ENCODE data around the gene CEP192.
"Not testable (repeated sequence)": the region's sequence is repeated elsewhere in the genome, so short reads cannot be mapped to it uniquely, and the experiment has no call there.

The CEP192 gene

GRCh38 chr18:12960853-12961397 is 30.2 kb upstream of the CEP192 start:
- 92% methylated on average over 6 of the region's 6 CpGs for WGBS
- no peak overlapping the region for H3K27ac ChIP-seq (ENCODE audit: low read depth, low read length)
- H3K36me3 ChIP-seq (ENCODE audit: insufficient read depth, low read length), result peaks cover 83% of the 10 kb centered on the region

GRCh38 chr18:12963069-12963468 is 28.1 kb upstream of the CEP192 start:
- H3K4me3 ChIP-seq (ENCODE audit: low read length), result no peak overlapping the region
- no peaks in the 10 kb centered on the region for H3K4me1 ChIP-seq (ENCODE audit: insufficient read depth, low read length)
- H3K36me3 ChIP-seq (ENCODE audit: insufficient read depth, low read length), result peaks cover 88% of the 10 kb centered on the region
- H3K27ac ChIP-seq (ENCODE audit: low read depth, low read length), result no peak overlapping the region
- H3K27me3 ChIP-seq (ENCODE audit: insufficient read depth, low read length), result no peaks in the 10 kb centered on the region
- WGBS, result 98% methylated on average over 1 of the region's 1 CpG
- H3K9me3 ChIP-seq (ENCODE audit: insufficient read depth, low read depth, low read length), result no peaks in the 10 kb centered on the region
- H3K9ac ChIP-seq (ENCODE audit: low read depth, low read length), result no peak overlapping the region

More at GRCh38 chr18:12960853-12961397, 30.2 kb upstream of the CEP192 start:
- Histone ChIP-seq H3K4me1 (ENCODE audit: insufficient read depth, low read length) (no peaks in the 10 kb centered on the region), H3K27me3 (ENCODE audit: insufficient read depth, low read length) (no peaks in the 10 kb centered on the region), H3K9ac (ENCODE audit: low read depth, low read length) (no peak overlapping the region), H3K4me3 (ENCODE audit: low read length) (no peak overlapping the region), H3K9me3 (ENCODE audit: insufficient read depth, low read depth, low read length) (no peaks in the 10 kb centered on the region)

- Histone ChIP-seq H3K36me3 (ENCODE audit: insufficient read depth, low read length) (peaks cover 84% of the 10 kb centered on the region), H3K4me3 (ENCODE audit: low read length) (no peak overlapping the region), H3K27me3 (ENCODE audit: insufficient read depth, low read length) (no peaks in the 10 kb centered on the region), H3K27ac (ENCODE audit: low read depth, low read length) (no peak overlapping the region), H3K4me1 (ENCODE audit: insufficient read depth, low read length) (no peaks in the 10 kb centered on the region), H3K9me3 (ENCODE audit: insufficient read depth, low read depth, low read length) (no peaks in the 10 kb centered on the region), H3K9ac (ENCODE audit: low read depth, low read length) (no peak overlapping the region)
- 82% methylated on average over 4 of the region's 4 CpGs for WGBS
These were observed 23.0 kb upstream of the CEP192 start for GRCh38 chr18:12968115-12968514.

- Histone ChIP-seq H3K4me1 (ENCODE audit: insufficient read depth, low read length) (no peaks in the 10 kb centered on the region), H3K9me3 (ENCODE audit: insufficient read depth, low read depth, low read length) (no peaks in the 10 kb centered on the region), H3K27ac (ENCODE audit: low read depth, low read length) (no peak overlapping the region), H3K4me3 (ENCODE audit: low read length) (no peak overlapping the region), H3K27me3 (ENCODE audit: insufficient read depth, low read length) (no peaks in the 10 kb centered on the region), H3K36me3 (ENCODE audit: insufficient read depth, low read length) (peaks cover 83% of the 10 kb centered on the region), H3K9ac (ENCODE audit: low read depth, low read length) (no peak overlapping the region)
- 99% methylated on average over 5 of the region's 6 CpGs for WGBS
These were observed 22.5 kb upstream of the CEP192 start for GRCh38 chr18:12968619-12969018.

DNA sequence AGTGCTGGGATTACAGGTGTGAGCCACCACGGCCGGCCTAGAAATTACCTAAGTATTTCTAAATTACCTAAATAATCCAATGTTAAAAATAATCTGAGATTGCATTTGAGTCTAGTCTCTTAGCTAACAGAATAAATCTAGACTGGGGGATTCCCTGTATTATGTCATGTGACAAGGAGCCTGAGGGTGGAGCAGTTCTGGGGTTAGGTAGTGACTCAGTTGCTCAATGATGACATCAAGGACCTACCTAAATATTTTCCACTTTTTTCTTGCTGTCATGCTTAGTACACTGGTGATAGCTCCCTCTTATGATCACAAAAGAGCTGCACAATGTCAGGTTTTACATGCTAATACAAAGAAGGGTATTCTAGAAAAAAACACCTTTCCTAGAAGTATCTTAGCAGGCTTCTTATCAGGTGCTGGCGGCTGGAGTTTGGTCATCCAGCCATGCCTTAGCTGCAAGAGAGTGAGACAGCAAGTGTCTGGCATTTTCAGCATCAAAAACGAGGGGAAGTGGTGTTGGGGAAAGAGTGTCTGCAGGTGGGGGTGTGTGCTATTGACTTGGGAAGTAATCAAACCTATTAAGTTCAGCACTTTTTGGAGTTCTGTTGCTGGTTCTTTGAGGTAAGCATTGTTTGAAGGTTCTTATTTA is 17.5 kb upstream of the CEP192 start:
- H3K27ac ChIP-seq (ENCODE audit: low read depth, low read length), result no peak overlapping the region
- no peaks in the 10 kb centered on the region for H3K27me3 ChIP-seq (ENCODE audit: insufficient read depth, low read length)
- no peaks in the 10 kb centered on the region for H3K4me1 ChIP-seq (ENCODE audit: insufficient read depth, low read length)
- H3K36me3 ChIP-seq (ENCODE audit: insufficient read depth, low read length), result peaks cover 82% of the 10 kb centered on the region
- H3K9ac ChIP-seq (ENCODE audit: low read depth, low read length), result no peak overlapping the region
- 89% methylated on average over 4 of the region's 4 CpGs for WGBS
- H3K9me3 ChIP-seq (ENCODE audit: insufficient read depth, low read depth, low read length), result peaks cover 5% of the 10 kb centered on the region; the same call in 1 of the 2 replicates
- no peak overlapping the region for H3K4me3 ChIP-seq (ENCODE audit: low read length)

DNA sequence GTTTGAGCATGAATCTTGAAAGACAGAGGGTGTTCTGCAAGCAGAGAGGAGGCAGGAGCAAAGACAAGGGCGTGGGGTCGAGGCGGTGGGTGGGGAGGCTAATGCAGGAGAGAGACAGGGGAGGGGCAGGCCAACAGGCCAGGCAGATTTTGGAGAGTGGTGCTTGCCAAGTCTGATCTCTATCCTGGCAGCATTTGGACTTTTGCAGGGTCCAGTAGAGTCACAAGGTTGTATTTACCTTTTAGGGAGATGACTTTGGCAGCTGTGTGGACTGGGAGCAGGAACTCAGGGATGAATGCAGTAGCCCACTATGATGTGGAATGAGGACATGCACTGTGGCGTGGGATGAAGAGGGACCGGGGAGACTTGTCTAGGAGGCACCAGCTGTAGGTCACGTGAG is 15.7 kb upstream of the CEP192 start:
- Histone ChIP-seq H3K4me1 (ENCODE audit: insufficient read depth, low read length) (no peaks in the 10 kb centered on the region), H3K4me3 (ENCODE audit: low read length) (no peak overlapping the region), H3K36me3 (ENCODE audit: insufficient read depth, low read length) (peaks cover 77% of the 10 kb centered on the region), H3K9ac (ENCODE audit: low read depth, low read length) (no peak overlapping the region), H3K27me3 (ENCODE audit: insufficient read depth, low read length) (no peaks in the 10 kb centered on the region), H3K9me3 (ENCODE audit: insufficient read depth, low read depth, low read length) (peaks cover 7% of the 10 kb centered on the region; the same call in 1 of the 2 replicates), H3K27ac (ENCODE audit: low read depth, low read length) (no peak overlapping the region)
- WGBS, result 94% methylated on average over 6 of the region's 6 CpGs

DNA sequence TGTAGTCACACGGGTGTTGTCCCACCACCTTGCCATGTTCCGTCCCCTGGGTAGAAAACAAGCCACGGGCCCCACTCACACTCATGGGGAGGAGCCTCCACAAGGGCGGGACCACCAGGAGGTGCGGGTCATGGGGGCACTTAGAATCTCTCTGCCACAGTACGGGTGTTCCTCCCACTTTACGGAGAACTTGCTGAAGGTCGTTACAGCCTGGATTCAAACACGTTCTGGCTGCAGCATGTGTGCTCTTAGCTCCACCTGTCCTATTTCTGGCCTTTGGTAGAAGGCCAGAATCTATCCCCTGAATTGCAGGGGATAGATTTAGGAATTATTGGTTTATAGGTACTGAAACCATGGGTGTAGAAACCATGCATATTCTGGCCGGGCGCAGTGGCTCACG is 14.9 kb upstream of the CEP192 start:
- Histone ChIP-seq H3K9ac (ENCODE audit: low read depth, low read length) (no peak overlapping the region), H3K27me3 (ENCODE audit: insufficient read depth, low read length) (no peaks in the 10 kb centered on the region), H3K4me3 (ENCODE audit: low read length) (no peak overlapping the region), H3K4me1 (ENCODE audit: insufficient read depth, low read length) (no peaks in the 10 kb centered on the region), H3K9me3 (ENCODE audit: insufficient read depth, low read depth, low read length) (peaks cover 7% of the 10 kb centered on the region; the same call in 1 of the 2 replicates), H3K36me3 (ENCODE audit: insufficient read depth, low read length) (peaks cover 68% of the 10 kb centered on the region), H3K27ac (ENCODE audit: low read depth, low read length) (no peak overlapping the region)
- 90% methylated on average over 12 of the region's 12 CpGs for WGBS

DNA sequence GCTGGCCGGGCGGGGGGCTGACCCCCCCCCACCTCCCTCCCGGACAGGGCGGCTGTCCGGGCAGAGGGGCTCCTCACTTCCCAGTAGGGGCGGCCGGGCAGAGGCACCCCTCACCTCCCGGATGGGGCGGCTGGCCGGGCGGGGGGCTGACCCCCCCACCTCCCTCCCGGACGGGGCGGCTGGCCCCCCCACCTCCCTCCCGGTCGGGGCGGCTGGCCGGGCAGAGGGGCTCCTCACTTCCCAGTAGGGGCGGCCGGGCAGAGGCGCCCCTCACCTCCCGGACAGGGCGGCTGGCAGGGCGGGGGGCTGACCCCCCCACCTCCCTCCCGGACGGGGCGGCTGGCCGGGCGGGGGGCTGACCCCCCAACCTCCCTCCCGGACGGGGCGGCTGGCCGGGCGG is 11.1 kb upstream of the CEP192 start:
- WGBS, result 96% methylated on average over 9 of the region's 34 CpGs
- H3K27me3 ChIP-seq (ENCODE audit: insufficient read depth, low read length); H3K9me3 ChIP-seq (ENCODE audit: insufficient read depth, low read depth, low read length); H3K4me1 ChIP-seq (ENCODE audit: insufficient read depth, low read length); H3K4me3 ChIP-seq (ENCODE audit: low read length); H3K27ac ChIP-seq (ENCODE audit: low read depth, low read length); H3K9ac ChIP-seq (ENCODE audit: low read depth, low read length): not testable (repeated sequence)
- peaks cover 69% of the 10 kb centered on the region for H3K36me3 ChIP-seq (ENCODE audit: insufficient read depth, low read length)

DNA sequence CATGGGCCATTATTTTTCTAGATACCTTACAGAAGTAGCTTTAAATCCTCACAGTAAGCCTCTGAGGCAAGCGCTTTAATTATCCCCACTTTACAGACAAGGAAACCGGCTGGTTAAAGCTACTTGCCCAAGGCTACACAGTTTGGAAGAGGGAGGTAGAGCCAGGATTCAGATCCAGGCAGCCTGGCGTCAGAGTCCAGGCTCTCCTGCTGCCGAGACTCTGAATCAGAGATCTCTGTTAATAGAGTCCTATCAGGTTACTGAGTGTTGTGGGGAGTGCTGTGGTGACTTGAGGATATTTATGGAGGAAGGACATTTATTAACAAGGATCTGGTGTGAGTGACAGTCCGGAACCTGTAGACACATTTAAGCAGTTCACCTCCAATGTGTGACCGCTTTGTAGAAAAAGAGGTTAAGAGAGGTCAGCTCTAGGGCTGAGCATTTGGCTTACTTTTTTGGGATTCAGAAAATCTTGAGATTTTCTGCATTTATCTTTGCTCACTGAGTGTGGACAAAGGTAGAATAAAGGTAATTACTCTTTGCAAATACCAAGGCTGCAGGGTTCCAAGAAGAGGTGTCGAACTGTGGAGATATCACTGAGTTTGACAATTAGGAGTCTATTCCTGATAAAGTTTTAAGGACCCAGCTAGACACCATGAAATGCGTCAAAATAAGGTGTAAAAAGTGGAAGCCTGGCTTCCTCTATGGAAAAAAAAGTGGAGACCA is 1.6 kb upstream of the CEP192 start:
- no peaks in the 10 kb centered on the region for H3K27me3 ChIP-seq (ENCODE audit: insufficient read depth, low read length)
- H3K9me3 ChIP-seq (ENCODE audit: insufficient read depth, low read depth, low read length), result no peaks in the 10 kb centered on the region
- peak overlapping the region; percentile 99; the same call in 1 of the 2 replicates for H3K4me3 ChIP-seq (ENCODE audit: low read length)
- no peak overlapping the region for H3K9ac ChIP-seq (ENCODE audit: low read depth, low read length)
- no peak overlapping the region for H3K27ac ChIP-seq (ENCODE audit: low read depth, low read length)
- 86% methylated on average over 8 of the region's 8 CpGs for WGBS
- H3K36me3 ChIP-seq (ENCODE audit: insufficient read depth, low read length), result peaks cover 21% of the 10 kb centered on the region
- peaks cover 24% of the 10 kb centered on the region for H3K4me1 ChIP-seq (ENCODE audit: insufficient read depth, low read length)

DNA sequence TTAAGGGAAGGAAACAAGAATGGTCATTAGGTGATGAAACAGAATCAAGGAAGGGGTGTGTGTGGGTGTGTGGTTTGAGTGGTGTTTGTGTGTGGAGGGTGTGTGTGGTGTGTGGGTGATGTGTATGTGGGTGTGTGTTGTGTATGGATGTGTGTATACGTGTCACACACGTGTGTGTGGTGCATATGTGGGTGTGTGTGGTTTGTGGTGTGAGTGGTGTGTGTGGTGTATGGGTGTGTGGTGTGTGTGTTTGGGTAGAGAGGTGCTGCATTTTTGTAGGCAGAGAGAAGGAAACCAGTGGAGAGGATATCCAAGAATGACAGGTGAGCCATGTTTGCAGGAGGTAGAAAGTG is 1.1 kb upstream of the CEP192 start:
- H3K9me3 ChIP-seq (ENCODE audit: insufficient read depth, low read depth, low read length), result no peaks in the 10 kb centered on the region
- peaks cover 16% of the 10 kb centered on the region for H3K36me3 ChIP-seq (ENCODE audit: insufficient read depth, low read length)
- 76% methylated on average over 2 of the region's 2 CpGs for WGBS
- H3K27ac ChIP-seq (ENCODE audit: low read depth, low read length), result no peak overlapping the region; the same call in 1 of the 2 replicates
- H3K4me3 ChIP-seq (ENCODE audit: low read length), result peak overlapping the region; percentile 99
- peak overlapping the region; percentile 83 for H3K9ac ChIP-seq (ENCODE audit: low read depth, low read length)
- no peaks in the 10 kb centered on the region for H3K27me3 ChIP-seq (ENCODE audit: insufficient read depth, low read length)
- H3K4me1 ChIP-seq (ENCODE audit: insufficient read depth, low read length), result peaks cover 24% of the 10 kb centered on the region

DNA sequence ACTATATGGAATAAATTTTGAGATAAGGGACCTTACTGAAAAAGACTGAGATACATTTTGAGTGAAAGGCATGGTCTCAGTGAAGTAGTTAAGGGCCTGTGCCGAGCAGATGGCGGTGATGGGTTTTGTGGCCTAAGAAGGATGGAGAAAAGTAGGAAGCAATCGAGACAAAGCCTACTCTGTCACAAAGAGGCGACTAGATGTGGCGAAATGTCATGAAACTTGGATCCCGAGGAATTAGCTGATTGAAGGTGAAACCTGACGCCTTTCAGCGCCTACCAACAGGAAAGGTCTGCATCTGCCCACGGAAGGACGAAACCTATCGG is 558 bp upstream of the CEP192 start:
- 4% methylated on average over 11 of the region's 11 CpGs for WGBS
- Histone ChIP-seq H3K4me3 (ENCODE audit: low read length) (peak overlapping the region; percentile 99), H3K9ac (ENCODE audit: low read depth, low read length) (peak overlapping the region; percentile 83), H3K27ac (ENCODE audit: low read depth, low read length) (peak overlapping the region; percentile 83), H3K36me3 (ENCODE audit: insufficient read depth, low read length) (peaks cover 11% of the 10 kb centered on the region), H3K4me1 (ENCODE audit: insufficient read depth, low read length) (peaks cover 24% of the 10 kb centered on the region), H3K27me3 (ENCODE audit: insufficient read depth, low read length) (no peaks in the 10 kb centered on the region), H3K9me3 (ENCODE audit: insufficient read depth, low read depth, low read length) (no peaks in the 10 kb centered on the region)

Data from HUES64 (cell line).